Activated T-helper 1 cell treated with Interleukin-2 at 50 U/mL for 16 hours (primary cell): ENCODE measurements around the gene SNX8.
"Not testable (repeated sequence)": the region's sequence is repeated elsewhere in the genome, so short reads cannot be mapped to it uniquely, and the experiment has no call there.

Source experiments
- DNase-seq: peaks from one replicate; pipeline ENCODE4 v3.0.0-alpha.2; 2020; ENCODE audit warnings: low read depth

SNX8 gene

DNA sequence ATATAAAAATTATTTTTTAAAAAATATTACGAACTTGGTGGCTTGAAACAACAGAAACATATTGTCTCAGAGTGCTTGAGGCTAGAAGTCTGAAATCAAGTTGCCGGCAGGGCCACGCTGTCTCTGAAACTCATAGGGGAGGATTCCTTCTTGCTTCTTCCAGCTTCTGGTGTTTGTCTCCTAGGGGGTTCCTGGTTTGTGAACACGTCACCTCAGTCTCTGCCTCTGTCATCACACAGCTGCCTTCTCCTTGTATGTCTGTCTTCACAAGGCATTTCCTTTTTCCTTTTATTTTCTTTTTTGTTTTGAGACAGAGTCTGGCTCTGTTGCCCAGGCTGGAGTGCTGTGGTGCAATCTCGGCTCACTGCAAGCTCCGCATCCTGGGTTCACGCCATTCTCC is 12.7 kb upstream of the SNX8 start:
- no peak for DNase-seq

- DNase-seq = no peak
Measured at GRCh38 chr7:2325162-2325561, 10.9 kb upstream of the SNX8 start.

- DNase-seq = no peak
Measured at GRCh38 chr7:2321020-2321419, 6.8 kb upstream of the SNX8 start.

- no peak for DNase-seq
Measured at GRCh38 chr7:2317556-2318293, 3.5 kb upstream of the SNX8 start.

DNA sequence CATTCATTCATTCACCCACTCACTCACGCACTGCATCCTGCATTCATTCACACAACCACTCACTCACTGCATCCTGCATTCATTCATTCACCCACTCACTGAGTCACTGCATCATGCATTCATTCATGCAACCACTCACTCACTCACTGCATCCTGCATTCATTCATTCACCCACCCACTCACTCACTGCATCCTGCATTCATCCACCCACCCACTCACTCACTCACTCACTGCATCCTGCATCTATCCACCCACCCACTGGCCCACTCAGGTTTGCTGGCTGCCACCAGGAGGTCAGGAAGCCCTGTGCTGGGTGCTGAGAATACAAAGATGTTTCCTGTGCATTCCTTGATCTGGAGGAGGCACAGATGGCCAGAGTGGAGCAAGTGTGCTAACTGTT is 2.3 kb upstream of the SNX8 start:
- DNase-seq = no peak

GRCh38 chr7:2315787-2316186 is 1.5 kb upstream of the SNX8 start:
- DNase-seq = no peak

- not testable (repeated sequence) for DNase-seq
Measured at GRCh38 chr7:2314956-2315530, 802 bp upstream of the SNX8 start.

DNA sequence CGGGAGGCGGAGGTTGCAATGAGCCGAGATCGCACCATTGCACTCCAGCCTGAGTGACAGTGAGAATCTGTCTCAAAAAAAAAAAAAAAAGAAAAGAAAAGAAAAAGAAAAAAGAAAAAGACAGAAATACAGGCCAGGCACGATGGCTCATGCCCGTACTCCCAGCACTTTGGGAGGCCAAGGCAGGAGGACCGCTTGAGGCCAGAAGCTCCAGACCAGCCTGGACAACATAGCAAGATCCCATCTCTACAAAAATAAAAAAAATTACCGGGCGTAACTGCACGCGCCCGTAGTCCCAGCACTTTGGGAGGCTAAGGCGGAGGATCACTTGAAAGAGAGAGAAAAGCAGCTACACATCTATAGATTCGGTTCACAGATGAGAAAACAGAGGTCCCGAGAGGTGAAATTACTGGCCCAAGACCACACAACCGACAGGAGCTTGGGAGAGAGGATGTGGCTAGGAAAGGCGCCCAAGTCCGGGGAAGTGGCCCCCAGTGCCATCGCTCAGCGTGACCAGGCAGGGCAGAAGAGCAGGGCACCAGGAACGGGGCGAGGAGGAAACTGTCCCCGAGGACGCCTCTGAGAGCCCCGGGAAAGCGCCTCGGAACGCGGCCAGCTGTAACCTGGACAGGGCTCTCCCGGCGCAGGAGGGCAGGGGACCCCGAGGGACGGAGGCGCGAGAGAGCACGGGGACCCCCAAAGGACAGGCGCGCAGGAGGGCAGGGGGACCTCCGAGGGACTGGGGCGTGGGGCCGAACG is 612 bp downstream of the SNX8 start:
- no peak for DNase-seq

GRCh38 chr7:2312267-2312929 is 1.8 kb downstream of the SNX8 start:
- DNase-seq = no peak

GRCh38 chr7:2309889-2310331 is 4.3 kb downstream of the SNX8 start:
- no peak for DNase-seq

GRCh38 chr7:2307690-2308107 is 6.5 kb downstream of the SNX8 start:
- no peak for DNase-seq

DNA sequence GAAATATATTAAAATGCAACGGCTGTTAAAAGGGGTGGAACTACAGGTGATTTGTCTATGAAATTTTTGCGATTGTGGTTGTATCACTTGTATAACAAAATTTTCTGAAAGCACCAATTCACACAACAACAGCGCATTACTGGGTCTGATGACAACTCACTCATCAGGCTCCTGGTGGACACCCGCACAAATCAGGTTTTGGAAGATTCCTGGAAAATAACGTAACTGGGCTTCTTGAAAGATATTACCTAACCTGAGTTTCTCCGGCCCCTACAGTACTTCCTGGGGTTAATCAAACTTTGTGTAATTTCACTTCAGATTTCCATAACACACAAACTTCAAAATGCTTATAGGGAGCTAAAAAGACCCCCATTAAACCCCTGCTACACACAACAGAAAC is 7.6 kb downstream of the SNX8 start:
- DNase-seq = no peak

DNA sequence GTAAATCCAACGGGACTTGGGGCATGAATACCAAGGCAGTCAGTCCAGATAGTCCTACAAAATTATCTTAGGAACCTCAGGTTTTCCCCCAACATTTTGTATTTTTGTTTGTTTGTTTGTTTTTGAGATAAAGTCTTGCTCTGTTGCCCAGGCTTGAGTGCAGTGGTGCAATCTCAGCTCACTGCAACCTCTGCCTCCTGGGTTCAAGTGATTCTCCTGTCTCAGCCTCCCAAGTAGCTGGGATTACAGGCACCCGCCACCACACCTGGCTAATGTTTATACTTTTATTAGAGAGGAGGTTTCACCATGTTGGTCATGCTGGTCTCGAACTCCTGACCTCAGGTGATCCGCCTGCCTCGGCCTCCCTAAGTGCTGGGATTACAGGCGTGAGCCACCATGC is 9.0 kb downstream of the SNX8 start:
- DNase-seq = not testable (repeated sequence)

- DNase-seq = not testable (repeated sequence)
Measured at GRCh38 chr7:2303520-2303919, 10.7 kb downstream of the SNX8 start.

- DNase-seq = not testable (repeated sequence)
Measured at GRCh38 chr7:2302743-2303397, 11.4 kb downstream of the SNX8 start.

DNA sequence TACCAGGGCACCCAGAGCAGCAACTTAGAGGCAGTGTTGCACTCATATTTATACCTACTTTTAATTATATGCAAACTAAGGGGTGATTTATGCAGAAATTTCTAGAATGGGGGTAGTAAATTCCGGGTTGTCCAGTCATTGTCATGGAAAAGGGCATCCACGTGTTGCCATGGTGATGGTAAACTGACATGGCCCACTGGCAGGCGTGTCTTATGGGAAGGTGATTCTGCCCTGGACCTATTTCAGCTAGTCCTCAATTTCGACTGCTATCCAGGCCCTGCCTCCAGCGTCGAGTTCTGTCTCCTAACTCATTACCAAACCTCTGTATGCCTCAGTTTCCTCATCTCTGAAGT is 12.8 kb downstream of the SNX8 start:
- DNase-seq = no peak

DNA sequence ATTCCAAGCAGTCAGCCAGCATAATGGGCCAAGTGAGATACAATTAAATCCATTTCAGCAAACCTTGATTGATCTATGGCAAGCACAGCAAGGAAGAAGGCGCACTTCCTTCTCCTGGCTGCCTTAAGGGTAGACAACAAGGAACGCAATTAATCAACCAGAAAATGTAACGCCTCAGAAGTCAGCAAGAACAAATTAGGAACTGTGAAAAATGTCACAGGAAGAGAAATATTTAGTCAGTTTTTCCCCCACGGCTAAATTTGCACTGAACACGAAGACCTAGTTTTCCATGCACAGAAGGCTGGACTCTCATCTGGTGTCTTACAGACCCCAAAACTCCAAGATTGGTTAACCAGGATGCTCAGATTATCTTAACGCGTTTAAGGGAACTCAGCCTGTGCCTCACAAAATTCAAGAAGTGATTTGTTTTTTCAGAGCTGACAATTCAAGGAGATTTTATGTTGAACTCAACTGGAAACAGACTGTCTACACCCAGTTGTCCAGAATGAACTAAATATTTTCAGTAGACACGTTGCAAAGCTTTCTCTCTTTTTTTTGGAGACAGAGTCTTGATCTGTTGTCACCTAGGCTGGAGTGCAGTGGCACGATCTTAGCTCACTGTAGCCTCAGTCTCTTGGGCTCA is 14.2 kb downstream of the SNX8 start:
- DNase-seq = no peak

DNA sequence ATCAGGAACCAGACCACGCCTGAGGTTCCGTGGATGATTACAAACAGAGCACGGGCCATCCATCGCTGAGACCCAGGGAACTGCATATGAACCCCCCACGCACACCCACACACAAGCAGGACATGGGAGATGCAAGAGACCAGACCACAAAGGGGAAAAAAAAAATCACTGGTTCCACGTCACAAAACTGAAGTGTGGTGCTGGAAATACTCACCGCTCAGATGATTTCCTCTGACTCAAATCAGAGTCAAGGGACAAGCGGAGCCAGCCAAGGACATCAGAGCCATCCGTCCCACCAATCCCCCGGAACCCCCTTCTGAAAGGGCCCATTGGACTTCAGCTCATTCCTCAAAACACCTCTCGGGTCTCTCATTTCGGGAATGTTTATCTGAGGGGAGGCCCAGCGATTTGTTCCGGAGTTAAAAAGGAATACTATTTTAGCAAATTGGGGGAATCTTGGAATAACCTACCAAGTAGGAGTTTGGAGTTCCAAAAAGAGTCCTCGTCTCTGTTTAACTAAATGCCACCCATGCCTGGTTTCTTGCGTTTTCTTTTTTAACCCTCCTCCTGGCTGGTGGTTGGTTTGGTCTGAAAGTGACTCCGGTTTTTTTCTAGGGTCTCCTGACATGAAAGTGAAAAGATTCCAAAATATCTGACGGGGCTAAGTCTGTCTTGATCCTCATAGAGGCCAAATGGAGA is 15.0 kb downstream of the SNX8 start:
- DNase-seq = no peak

DNA sequence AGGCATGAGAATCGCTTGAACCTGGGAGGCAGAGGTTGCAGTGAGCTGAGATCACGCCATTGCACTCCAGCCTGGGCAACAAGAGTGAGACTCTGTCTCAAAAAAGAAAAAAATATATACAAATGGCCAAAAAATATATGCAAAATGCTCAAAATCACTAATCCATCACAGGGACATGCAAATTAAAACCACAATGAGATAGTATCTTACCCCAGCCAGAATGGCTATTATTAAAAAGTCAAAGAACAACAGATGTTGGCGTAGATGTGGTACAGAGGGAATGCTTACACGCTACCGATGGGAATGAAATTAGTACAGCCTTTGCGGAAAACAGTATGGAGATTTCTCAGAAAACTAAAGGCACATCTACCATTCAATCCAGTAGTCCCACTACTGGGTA is 17.4 kb downstream of the SNX8 start:
- DNase-seq = no peak

DNA sequence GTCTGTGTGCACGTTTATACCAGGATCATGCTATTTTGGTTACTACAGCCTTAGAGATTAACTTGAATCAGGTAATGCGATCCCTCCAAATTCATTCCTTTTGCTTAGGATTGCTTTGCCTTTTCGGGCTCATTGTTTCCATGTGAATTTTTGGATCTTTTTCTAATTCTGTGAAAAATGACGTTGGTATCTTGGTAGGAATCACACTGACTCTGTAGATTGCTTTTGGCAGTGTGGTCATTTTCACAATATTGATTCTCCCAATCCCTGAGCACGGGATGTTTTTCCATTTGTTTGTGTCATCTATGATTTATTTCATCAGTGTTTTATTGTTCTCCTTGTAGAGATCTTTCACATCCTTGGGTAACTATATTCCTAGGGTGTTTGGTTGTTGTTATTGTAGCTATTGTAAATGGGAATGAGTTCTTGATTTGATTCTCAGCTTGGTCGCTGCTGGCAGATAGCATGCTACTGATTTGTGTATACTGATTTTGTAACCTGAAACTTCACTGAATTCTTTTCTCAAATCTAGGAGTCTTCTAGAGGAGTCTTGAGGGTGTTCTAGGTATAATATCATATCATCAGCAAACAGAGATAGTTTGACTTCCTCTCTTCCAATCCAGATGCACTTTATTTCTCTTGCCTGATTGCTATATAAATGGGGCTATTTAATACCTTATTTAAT is 18.2 kb downstream of the SNX8 start:
- DNase-seq = no peak

DNA sequence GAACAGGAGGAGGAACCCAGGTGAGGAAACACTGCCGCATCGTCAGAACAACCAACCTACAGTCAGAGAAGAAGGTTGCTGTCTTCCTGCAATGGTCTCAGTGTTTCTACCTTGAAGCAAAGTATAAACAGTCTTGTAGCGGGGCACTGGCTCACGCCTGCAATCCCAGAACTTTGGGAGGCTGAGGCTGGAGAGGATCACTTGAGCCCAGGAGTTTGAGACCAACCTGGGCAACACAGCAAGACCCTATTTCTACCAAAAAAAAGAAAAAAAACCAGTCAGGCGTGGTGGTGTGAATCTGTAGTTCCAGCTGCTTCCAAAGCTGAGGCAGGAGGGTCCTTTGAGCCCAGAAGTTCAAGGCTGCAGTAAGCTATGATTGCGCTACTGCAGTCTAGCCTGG is 23.4 kb downstream of the SNX8 start:
- no peak for DNase-seq
